Ovary (tissue), 9 donors: ENCODE data around the gene EIF3I. TPM values are rescaled to one million over a fixed set of nuclear protein-coding genes. Genes with fewer than 3 reads are reported as not detected.

Experiments used
- DNase-seq, 5 donors: peaks; one replicate each; pipeline ENCODE4 v3.0.0-alpha.2; 2019 to 2020
- H3K27ac ChIP-seq, 2 donors: fragments of 200-600 bp; one replicate each; pipeline versions ENCODE4 v1.5.1 to v1.8.0; 2019 to 2022
- H3K27me3 ChIP-seq: fragments of 200-600 bp; one replicate; pipeline ENCODE4 v1.8.0; 2022
- H3K36me3 ChIP-seq: fragments of 200-600 bp; sonication (generic); one replicate; pipeline ENCODE4 v1.5.1; 2019
- H3K4me1 ChIP-seq: one replicate; pipeline ENCODE4 v1.8.1; 2013; ENCODE audit warnings: mild to moderate bottlenecking, moderate library complexity; ENCODE audit not compliant: insufficient read depth
- H3K4me3 ChIP-seq: fragments of 200-600 bp; sonication (generic); one replicate; pipeline ENCODE4 v1.5.1; 2017
- H3K9me3 ChIP-seq, 2 donors: fragments of 200-600 bp in 1 of 2; sonication (generic) in 1 of 2; one replicate each; pipeline versions ENCODE4 v1.5.1 to v1.8.1; 2013 to 2019; ENCODE audit warnings: mild to moderate bottlenecking in 1 of 2, moderate library complexity in 1 of 2
- EP300 ChIP-seq: sonication (generic); formaldehyde crosslinking; IDR thresholded peaks from one replicate; pipeline ENCODE4 v1.6.1; 2017; ENCODE audit warnings: antibody characterized with exemption
- POLR2A ChIP-seq: fragments of 450-650 bp; IDR thresholded peaks from one replicate; pipeline ENCODE4 v1.6.1; 2017; ENCODE audit warnings: antibody characterized with exemption, mild to moderate bottlenecking, moderate library complexity
- WGBS, 3 donors: extraction: QIAGEN DNeasy Blood & Tissue Kit in 1 of 3; methylation state at CpG; one replicate each; pipeline versions ENCODE4 v1.1.5 to v1.1.7; 2013 to 2017; 5-methylcytosine and 5-hydroxymethylcytosine counted together
- intact Hi-C, 4 donors: fragments of 100-400 bp; cut with DNase I; formaldehyde crosslinking; loops; one replicate each; pipeline versions ENCODE4 v1.11.0 to v1.15.1; 2022 to 2023
- polyA plus RNA-seq, 2 donors: library from polyadenylated mRNA; stranded (reverse); fragments of 200-250 nt in 1 of 2; fragments of 350-450 nt in 1 of 2; fragmentation: Illumina TruSeq in 1 of 2; extraction: RNeasy Lipid Tissue Mini Kit (QIAGEN cat#74804) in 1 of 2; gene quantifications; one replicate each; pipeline ENCODE4 v1.2.3, GENCODE V29; 2013 to 2014
- total RNA-seq, 7 donors: library from RNA; depleted of rRNA in 2 of 7; stranded (reverse); fragments of >200 nt in 2 of 7; fragmentation: NEBNext Ultra II Directional in 3 of 7; extraction: Animal tissue kit (Norgen Biotek cat#: 25700) in 3 of 7; gene quantifications; one replicate each; pipeline versions ENCODE4 v1.1.0 to v1.2.4, GENCODE V29; 2016 to 2023
- TF ChIP-seq, protein P1 (sequence below), 3 donors: fragments of 450-650 bp in 2 of 3; fragments of 200-600 bp in 1 of 3; IDR thresholded peaks; one replicate each; pipeline versions ENCODE4 v1.5.1 to v1.8.0; 2016 to 2022; ENCODE audit warnings: antibody characterized with exemption in 3 of 3, mild to moderate bottlenecking in 1 of 3
- donor health status: DM: no; HTN: no; CAD: no; lungs with moderate emphysema.
- donor health status: DM: no; HTN: no; CAD: no.
- donor health status: Bipolar disorder and iron deficiency.
- donor health status: DM: yes; HTN: yes; CAD: no.
- donor health status: DM: no; HTN: no; CAD: no.
- donor health status: DM: yes; HTN: yes; CAD: no.

EIF3I gene
- total and polyA plus RNA-seq, 9 donors: 140 to 272 (median 161) TPM

DNA sequence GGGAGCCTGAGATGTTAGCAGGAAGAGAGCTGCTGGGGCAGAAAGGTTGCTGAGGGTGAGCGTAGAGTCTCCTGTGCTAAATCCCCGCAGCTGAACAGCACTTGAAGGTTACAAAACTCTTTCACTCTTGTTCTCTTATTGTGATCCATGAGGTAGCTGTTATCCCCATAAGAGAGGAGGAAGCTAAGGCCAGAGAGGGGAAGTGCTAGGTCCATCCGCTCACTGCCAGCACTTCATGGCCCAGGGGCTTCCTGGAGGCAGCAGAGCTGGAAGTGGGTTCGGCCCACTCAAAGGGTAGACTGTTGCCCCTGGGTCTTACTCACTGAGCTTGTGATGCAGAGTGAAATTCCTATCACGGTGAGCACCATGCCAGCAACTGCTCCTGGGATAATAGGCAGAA is 5.6 kb upstream of the EIF3I start:
- WGBS, 3 donors: 84 to 90% (median 90%) methylated on average over 5 of the region's 5 CpGs
- intact Hi-C loops: no loop called here
- Histone ChIP-seq H3K4me1 (peaks cover 9% of the 10 kb centered on the region), H3K27me3 (no peaks in the 10 kb centered on the region), H3K27ac (no peak overlapping the region), H3K36me3 (no peaks in the 10 kb centered on the region), H3K4me3 (no peak overlapping the region), H3K9me3 (no peaks in the 10 kb centered on the region)
- no peak for TF ChIP-seq EP300
- no peak for TF ChIP-seq POLR2A
- TF ChIP-seq, protein P1, sequence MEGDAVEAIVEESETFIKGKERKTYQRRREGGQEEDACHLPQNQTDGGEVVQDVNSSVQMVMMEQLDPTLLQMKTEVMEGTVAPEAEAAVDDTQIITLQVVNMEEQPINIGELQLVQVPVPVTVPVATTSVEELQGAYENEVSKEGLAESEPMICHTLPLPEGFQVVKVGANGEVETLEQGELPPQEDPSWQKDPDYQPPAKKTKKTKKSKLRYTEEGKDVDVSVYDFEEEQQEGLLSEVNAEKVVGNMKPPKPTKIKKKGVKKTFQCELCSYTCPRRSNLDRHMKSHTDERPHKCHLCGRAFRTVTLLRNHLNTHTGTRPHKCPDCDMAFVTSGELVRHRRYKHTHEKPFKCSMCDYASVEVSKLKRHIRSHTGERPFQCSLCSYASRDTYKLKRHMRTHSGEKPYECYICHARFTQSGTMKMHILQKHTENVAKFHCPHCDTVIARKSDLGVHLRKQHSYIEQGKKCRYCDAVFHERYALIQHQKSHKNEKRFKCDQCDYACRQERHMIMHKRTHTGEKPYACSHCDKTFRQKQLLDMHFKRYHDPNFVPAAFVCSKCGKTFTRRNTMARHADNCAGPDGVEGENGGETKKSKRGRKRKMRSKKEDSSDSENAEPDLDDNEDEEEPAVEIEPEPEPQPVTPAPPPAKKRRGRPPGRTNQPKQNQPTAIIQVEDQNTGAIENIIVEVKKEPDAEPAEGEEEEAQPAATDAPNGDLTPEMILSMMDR (IDR thresholded peaks at IDR 0.05): no peak
- no peak for DNase-seq

DNA sequence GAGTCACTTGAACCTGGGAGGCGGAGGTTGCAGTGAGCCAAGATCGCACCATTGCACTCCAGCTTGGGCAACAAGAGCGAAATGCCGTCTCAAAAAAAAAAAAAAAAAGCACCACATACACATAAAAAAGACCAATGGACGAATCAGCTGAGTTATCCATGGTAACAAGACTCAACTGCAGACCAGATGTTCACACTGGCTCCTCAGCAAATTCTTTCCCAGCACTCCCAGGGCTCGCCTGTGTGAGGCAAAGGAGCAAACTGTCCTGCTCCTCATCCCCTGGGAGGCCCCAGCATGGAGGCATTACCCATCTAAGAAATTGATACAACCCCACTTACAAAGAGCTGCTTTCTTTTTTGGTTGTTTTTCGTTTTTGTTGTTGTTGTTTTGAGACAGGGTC is 3.2 kb upstream of the EIF3I start:
- no peaks in the 10 kb centered on the region for H3K9me3 ChIP-seq
- no peak overlapping the region for H3K27ac ChIP-seq
- no peaks in the 10 kb centered on the region for H3K36me3 ChIP-seq
- no peak overlapping the region for H3K4me3 ChIP-seq
- TF ChIP-seq EP300 (no peak), POLR2A (no peak)
- TF ChIP-seq, protein P1 (IDR thresholded peaks at IDR 0.05): no peak
- intact Hi-C loops: no loop called here
- no peaks in the 10 kb centered on the region for H3K27me3 ChIP-seq
- peaks cover 9% of the 10 kb centered on the region for H3K4me1 ChIP-seq
- no peak for DNase-seq
- WGBS, 3 donors: 76 to 84% (median 81%) methylated on average over 7 of the region's 7 CpGs

DNA sequence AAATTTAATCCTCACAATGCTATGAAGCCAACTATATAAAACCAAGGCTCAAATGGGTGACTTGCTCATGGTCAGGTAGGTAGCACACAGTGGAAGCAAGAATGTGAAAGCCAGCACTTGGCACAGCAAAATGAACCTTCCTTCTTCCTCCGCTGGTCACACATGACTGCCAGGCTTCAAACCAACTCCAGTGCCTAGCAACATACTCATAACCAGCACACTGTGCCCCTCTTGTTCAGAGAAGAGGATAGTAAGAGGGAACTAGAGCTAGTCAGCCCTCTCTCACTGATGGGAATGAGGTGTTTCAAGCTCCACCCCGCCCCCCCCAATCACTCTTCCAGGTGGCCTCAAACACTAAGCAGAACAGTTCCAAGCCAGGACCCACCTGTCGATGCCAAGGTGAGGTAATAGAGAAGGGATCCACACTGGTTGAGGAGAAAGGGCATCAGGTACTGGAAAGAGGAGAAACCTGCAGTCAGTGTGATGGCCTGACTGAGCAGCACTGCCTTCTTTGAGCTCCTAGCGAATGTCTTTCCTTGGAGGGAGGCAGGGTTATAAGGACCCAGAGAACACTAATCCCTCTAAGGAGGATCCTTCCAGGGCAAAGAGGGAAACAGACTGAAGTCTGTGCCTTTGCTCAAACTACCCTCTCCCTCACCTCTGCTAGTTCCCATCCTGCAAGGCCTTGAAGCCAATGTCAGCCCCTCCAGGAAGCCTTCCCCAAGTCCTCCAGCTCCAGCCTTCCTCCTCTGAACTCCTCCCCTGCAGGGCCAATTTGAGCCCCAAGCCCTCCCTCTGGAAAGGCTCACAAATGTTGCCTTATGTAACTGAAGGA is 1.2 kb upstream of the EIF3I start:
- 86 to 95% (median 91%) methylated on average over 4 of the region's 4 CpGs for WGBS, 3 donors
- Histone ChIP-seq H3K27me3 (no peaks in the 10 kb centered on the region), H3K4me3 (peak overlapping the region; percentile 95), H3K36me3 (no peaks in the 10 kb centered on the region), H3K27ac (no peak overlapping the region), H3K4me1 (peaks cover 9% of the 10 kb centered on the region), H3K9me3 (no peaks in the 10 kb centered on the region)
- intact Hi-C loops: no loop called here
- TF ChIP-seq EP300 (no peak), POLR2A (no peak)
- TF ChIP-seq, protein P1 (IDR thresholded peaks at IDR 0.05): no peak
- DNase-seq: no peak

DNA sequence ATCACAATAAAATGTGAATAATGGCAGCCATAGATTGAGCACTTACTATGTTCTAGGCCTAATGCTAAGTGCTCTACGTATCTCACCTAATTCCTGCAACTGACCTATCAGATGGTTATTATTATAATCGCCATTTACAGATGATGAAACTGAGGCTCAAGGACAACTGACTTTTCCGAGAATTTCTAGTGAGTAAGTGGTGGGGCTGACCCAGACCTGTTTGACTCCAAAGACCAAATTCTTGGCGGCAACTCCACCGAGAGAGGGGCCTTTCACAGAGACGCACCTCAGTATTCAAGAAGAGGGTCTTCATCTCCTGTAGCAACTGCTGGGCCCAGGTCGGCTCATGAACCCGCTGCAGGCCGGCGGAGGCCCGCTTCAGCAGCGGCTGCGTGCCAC is 627 bp upstream of the EIF3I start:
- Histone ChIP-seq H3K27me3 (no peaks in the 10 kb centered on the region), H3K36me3 (no peaks in the 10 kb centered on the region), H3K9me3 (no peaks in the 10 kb centered on the region), H3K4me3 (peak overlapping the region; percentile 95), H3K4me1 (peaks cover 9% of the 10 kb centered on the region), H3K27ac (no peak overlapping the region)
- DNase-seq: no peak
- WGBS, 3 donors: 1 to 4% (median 1%) methylated on average over 13 of the region's 13 CpGs
- intact Hi-C loops: no loop called here
- TF ChIP-seq EP300: no peak
- TF ChIP-seq POLR2A: no peak
- TF ChIP-seq, protein P1 (IDR thresholded peaks at IDR 0.05): no peak
